Caco-2 (cell line): ENCODE results near the gene CKAP4. TPM values are rescaled to one million over a fixed set of nuclear protein-coding genes. Genes with fewer than 3 reads are reported as not detected.
A peak's percentile ranks its signal among the peaks of the same experiment; 100 is the strongest.

Experiments used
- BruUV-seq: library from RNA; stranded (reverse); fragments of 400-500 nt; replicated peaks from 2 replicates; lab custom pipeline; 2021; lab: Mats Ljungman, UMichigan
- CTCF ChIA-PET: fragments of 300-600 bp; sonication (Branson Sonifier 250); formaldehyde crosslinking; loops from one replicate; lab custom pipeline; 2022; ENCODE audit warnings: antibody characterized with exemption; lab: Charles Lee
- POLR2A ChIA-PET: fragments of 300-600 bp; sonication (Branson Sonifier 250); formaldehyde crosslinking; loops from one replicate; lab custom pipeline; 2022; ENCODE audit warnings: antibody characterized with exemption; lab: Charles Lee
- DNase-seq, 2 experiments: peaks; one replicate each; pipeline versions ENCODE4 v3.0.0 to v3.0.0-alpha.2; 2020 to 2022
- H3K27me3 ChIP-seq: replicated peaks from 2 replicates; pipeline ENCODE4 v1.6.0; 2011; ENCODE audit warnings: low read length; ENCODE audit not compliant: control insufficient read depth, insufficient read depth
- H3K36me3 ChIP-seq: 2 replicates; pipeline ENCODE4 v1.5.1; 2011; ENCODE audit warnings: low read length; ENCODE audit not compliant: control insufficient read depth, insufficient read depth
- H3K4me1 ChIP-seq: fragments of 250-450 bp; sonication (Bioruptor Pico); 2 replicates; pipeline ENCODE4 v1.5.1; 2020; ENCODE audit warnings: mild to moderate bottlenecking
- H3K4me3 ChIP-seq: 2 replicates; pipeline ENCODE4 v1.5.1; 2011; ENCODE audit warnings: low read depth, mild to moderate bottlenecking, control low read depth, low read length
- H3K9me3 ChIP-seq: fragments of 250-450 bp; sonication (Bioruptor Pico); 2 replicates; pipeline ENCODE4 v1.5.1; 2020; ENCODE audit warnings: mild to moderate bottlenecking, moderate library complexity
- H3K27ac Mint-ChIP-seq: one replicate; pipeline ENCODE4 v1.8.0; 2022; ENCODE audit warnings: mixed read lengths; ENCODE audit not compliant: unreplicated experiment
- H3K27me3 Mint-ChIP-seq: one replicate; pipeline ENCODE4 v1.8.0; 2022; ENCODE audit warnings: mixed read lengths; ENCODE audit not compliant: insufficient read depth, unreplicated experiment
- H3K36me3 Mint-ChIP-seq: one replicate; pipeline ENCODE4 v1.8.0; 2022; ENCODE audit warnings: mild to moderate bottlenecking, mixed read lengths; ENCODE audit not compliant: insufficient read depth, unreplicated experiment
- H3K4me1 Mint-ChIP-seq: one replicate; pipeline ENCODE4 v1.8.0; 2022; ENCODE audit warnings: low read depth, mixed read lengths; ENCODE audit not compliant: unreplicated experiment
- H3K4me3 Mint-ChIP-seq: one replicate; pipeline ENCODE4 v1.8.0; 2022; ENCODE audit warnings: mild to moderate bottlenecking, moderate library complexity, mixed read lengths; ENCODE audit not compliant: unreplicated experiment
- H3K9me3 Mint-ChIP-seq: one replicate; pipeline ENCODE4 v1.8.0; 2022; ENCODE audit warnings: mixed read lengths; ENCODE audit not compliant: unreplicated experiment
- CTCF ChIP-seq, 2 experiments: fragments of 200-600 bp in 1 of 2; IDR thresholded peaks; 1 replicate in 1 of 2; 2 replicates in 1 of 2; pipeline versions ENCODE4 v1.5.1 to v1.8.0; 2011 to 2022; ENCODE audit warnings: antibody characterized with exemption in 1 of 2, control low read depth in 1 of 2, inconsistent platforms in 1 of 2, low read depth in 1 of 2, low read length in 1 of 2, mild to moderate bottlenecking in 1 of 2, moderate library complexity in 1 of 2; ENCODE audit not compliant: insufficient read depth in 1 of 2, severe bottlenecking in 1 of 2, unreplicated experiment in 1 of 2
- intact Hi-C: fragments of 100-400 bp; cut with micrococcal nuclease; formaldehyde crosslinking; loops from one replicate; pipeline ENCODE4 v1.10.0; 2022; ENCODE audit not compliant: unreplicated experiment
- total RNA-seq: library from RNA; stranded (reverse); gene quantifications from 2 replicates; pipeline ENCODE4 v1.2.3, GENCODE V29; 2022

The CKAP4 gene
- total RNA-seq, 1 experiment from 2014 or later: 63.1 TPM

- Histone ChIP-seq H3K27me3 (no peaks in the 10 kb centered on the region), H3K9me3 (no peaks in the 10 kb centered on the region), H3K4me3 (no peak overlapping the region), H3K4me1 (peaks cover 47% of the 10 kb centered on the region), H3K36me3 (no peaks in the 10 kb centered on the region)
- Mint-ChIP-seq H3K4me3 (no peak overlapping the region), H3K27me3 (no peaks in the 10 kb centered on the region), H3K9me3 (peaks cover 12% of the 10 kb centered on the region), H3K27ac (no peak overlapping the region), H3K4me1 (peaks cover 28% of the 10 kb centered on the region), H3K36me3 (no peaks in the 10 kb centered on the region)
- no peak for DNase-seq
- no TSS peak for BruUV-seq
- intact Hi-C loops: no loop called here
- ChIA-PET CTCF (no interaction called here), POLR2A (no interaction called here)
- no peak for TF ChIP-seq CTCF (IDR thresholded peaks at IDR 0.05; ENCODE audit: insufficient read depth in 1 of 2, low read depth in 1 of 2, low read length in 1 of 2, severe bottlenecking in 1 of 2, unreplicated experiment in 1 of 2)
Observed at GRCh38 chr12:106276032-106276740, 28.4 kb upstream of the CKAP4 start.

- H3K36me3 ChIP-seq: no peaks in the 10 kb centered on the region
- intact Hi-C loops: loop anchor here (2.0 kb wide), 1 partner anchor 27 kb away; the partner anchor contains the start of gene CKAP4
- no peaks in the 10 kb centered on the region for H3K9me3 ChIP-seq
- BruUV-seq: no TSS peak
- no peaks in the 10 kb centered on the region for H3K27me3 Mint-ChIP-seq
- POLR2A ChIA-PET: interaction anchor here (0.7 kb wide), 1 partner anchor 28 kb away, joined by 3 read pairs; the partner anchor contains the start of gene CKAP4
- H3K36me3 Mint-ChIP-seq: no peaks in the 10 kb centered on the region
- H3K4me3 Mint-ChIP-seq: peak overlapping the region; percentile 56
- H3K9me3 Mint-ChIP-seq: peaks cover 19% of the 10 kb centered on the region
- H3K4me3 ChIP-seq: no peak overlapping the region
- H3K4me1 Mint-ChIP-seq: peaks cover 36% of the 10 kb centered on the region
- peak overlapping the region; percentile 80 for H3K27ac Mint-ChIP-seq
- DNase-seq: no peak
- CTCF ChIA-PET: no interaction called here
- no peaks in the 10 kb centered on the region for H3K27me3 ChIP-seq
- TF ChIP-seq CTCF (IDR thresholded peaks at IDR 0.05; ENCODE audit: insufficient read depth in 1 of 2, low read depth in 1 of 2, low read length in 1 of 2, severe bottlenecking in 1 of 2, unreplicated experiment in 1 of 2): no peak
- peaks cover 41% of the 10 kb centered on the region for H3K4me1 ChIP-seq
Observed at GRCh38 chr12:106275458-106275857, 27.6 kb upstream of the CKAP4 start.

GRCh38 chr12:106274575-106275121 is 26.8 kb upstream of the CKAP4 start:
- peak; percentile 53 to 56 for DNase-seq
- Mint-ChIP-seq H3K9me3 (peaks cover 21% of the 10 kb centered on the region), H3K4me1 (peaks cover 36% of the 10 kb centered on the region), H3K27me3 (no peaks in the 10 kb centered on the region), H3K4me3 (peak overlapping the region; percentile 56), H3K36me3 (no peaks in the 10 kb centered on the region), H3K27ac (peak overlapping the region; percentile 80)
- BruUV-seq: no TSS peak
- POLR2A ChIA-PET: interaction anchor here (0.7 to 1.0 kb wide), 2 partner anchors 27 to 83 kb away, joined by 3 to 5 read pairs; partner anchors contain the start of genes CKAP4 and POLR3B
- Histone ChIP-seq H3K4me1 (peaks cover 34% of the 10 kb centered on the region), H3K36me3 (no peaks in the 10 kb centered on the region), H3K4me3 (no peak overlapping the region), H3K9me3 (no peaks in the 10 kb centered on the region), H3K27me3 (no peaks in the 10 kb centered on the region)
- CTCF ChIA-PET: no interaction called here
- intact Hi-C loops: loop anchor here (2.0 kb wide), 1 partner anchor 26 kb away; the partner anchor contains the start of gene CKAP4
- no peak for TF ChIP-seq CTCF (IDR thresholded peaks at IDR 0.05; ENCODE audit: insufficient read depth in 1 of 2, low read depth in 1 of 2, low read length in 1 of 2, severe bottlenecking in 1 of 2, unreplicated experiment in 1 of 2)
